ENCODE measurements around the gene TRMT61B.

TRMT61B gene

GRCh38 chr2:28870146-28870891, at the start of gene TRMT61B:
Gene TRMT61B (minus strand): TSS chr2:28870309. CDS start chr2:28870277, 32 bp downstream.
- peak; percentile 97 for DNase-seq (ENCODE audit: low spot score)

GRCh38 chr2:28915939-28916338, 45.8 kb upstream of the TRMT61B start:
- no peak for DNase-seq (ENCODE audit: low spot score)

- DNase-seq (ENCODE audit: low spot score): no peak
These were observed 39.7 kb upstream of the TRMT61B start for GRCh38 chr2:28909655-28910353.

- DNase-seq (ENCODE audit: low spot score): no peak
These were observed 38.1 kb upstream of the TRMT61B start for GRCh38 chr2:28908172-28908571.

GRCh38 chr2:28906821-28907220, 36.7 kb upstream of the TRMT61B start:
- no peak for DNase-seq (ENCODE audit: low spot score)

GRCh38 chr2:28906376-28906775, 36.3 kb upstream of the TRMT61B start:
- no peak for DNase-seq (ENCODE audit: low spot score)

- no peak for DNase-seq (ENCODE audit: low spot score)
These were observed 35.4 kb upstream of the TRMT61B start for GRCh38 chr2:28905533-28905932.

GRCh38 chr2:28904802-28905457, 34.8 kb upstream of the TRMT61B start:
- no peak for DNase-seq (ENCODE audit: low spot score)

GRCh38 chr2:28904295-28904694, 34.2 kb upstream of the TRMT61B start:
- no peak for DNase-seq (ENCODE audit: low spot score)

- no peak for DNase-seq (ENCODE audit: low spot score)
These were observed 32.5 kb upstream of the TRMT61B start for GRCh38 chr2:28902584-28902983.

- DNase-seq (ENCODE audit: low spot score): no peak
These were observed 31.7 kb upstream of the TRMT61B start for GRCh38 chr2:28901841-28902240.

- DNase-seq (ENCODE audit: low spot score): no peak
These were observed 31.1 kb upstream of the TRMT61B start for GRCh38 chr2:28901202-28901601.

- no peak for DNase-seq (ENCODE audit: low spot score)
These were observed 27.9 kb upstream of the TRMT61B start for GRCh38 chr2:28898048-28898447.

- DNase-seq (ENCODE audit: low spot score): peak; percentile 46
These were observed 26.8 kb upstream of the TRMT61B start for GRCh38 chr2:28896906-28897305.

GRCh38 chr2:28895189-28895893, 25.2 kb upstream of the TRMT61B start:
- peak; percentile 52 for DNase-seq (ENCODE audit: low spot score)

- peak; percentile 99 for DNase-seq (ENCODE audit: low spot score)
These were observed 24.5 kb upstream of the TRMT61B start, which contains the start of gene WDR43 for GRCh38 chr2:28894470-28895188. Gene WDR43 (plus strand): TSS chr2:28894667. CDS start chr2:28894699, 32 bp downstream.

GRCh38 chr2:28893488-28893887, 23.4 kb upstream of the TRMT61B start:
- no peak for DNase-seq (ENCODE audit: low spot score)

- DNase-seq (ENCODE audit: low spot score): no peak
These were observed 10.1 kb upstream of the TRMT61B start for GRCh38 chr2:28880193-28880592.

- DNase-seq (ENCODE audit: low spot score): no peak
These were observed 1.5 kb upstream of the TRMT61B start for GRCh38 chr2:28871620-28872019.

GRCh38 chr2:28869494-28870145, 489 bp downstream of the TRMT61B start:
- DNase-seq (ENCODE audit: low spot score): peak; percentile 3

- DNase-seq (ENCODE audit: low spot score): no peak
These were observed 1.5 kb downstream of the TRMT61B start for GRCh38 chr2:28868611-28869010.

All from LoVo (cell line).